ENCODE measurements around the gene IL20.

- TF ChIP-seq POLR2AphosphoS5 (IDR thresholded peaks at IDR 0.05; ENCODE audit: low read depth, low read length) (no peak), TAF1 (IDR thresholded peaks at IDR 0.05; ENCODE audit: low read depth, low read length) (no peak), POLR2A (IDR thresholded peaks at IDR 0.05; ENCODE audit: low read depth, low read length) (no peak)
These were observed 13.9 kb upstream of the IL20 start for GRCh38 chr1:206851341-206852010.

Measured in GM12891 (cell line).